NCI-H2196 treated with DMSO at 0.1 percent for 48 hours (cell line): ENCODE results near the gene TRIP6.

Source experiments
- DNase-seq: peaks from one replicate; lab custom pipeline; 2025; ENCODE audit not compliant: unreplicated experiment; lab: John Stamatoyannopoulos, UW

TRIP6 gene

DNA sequence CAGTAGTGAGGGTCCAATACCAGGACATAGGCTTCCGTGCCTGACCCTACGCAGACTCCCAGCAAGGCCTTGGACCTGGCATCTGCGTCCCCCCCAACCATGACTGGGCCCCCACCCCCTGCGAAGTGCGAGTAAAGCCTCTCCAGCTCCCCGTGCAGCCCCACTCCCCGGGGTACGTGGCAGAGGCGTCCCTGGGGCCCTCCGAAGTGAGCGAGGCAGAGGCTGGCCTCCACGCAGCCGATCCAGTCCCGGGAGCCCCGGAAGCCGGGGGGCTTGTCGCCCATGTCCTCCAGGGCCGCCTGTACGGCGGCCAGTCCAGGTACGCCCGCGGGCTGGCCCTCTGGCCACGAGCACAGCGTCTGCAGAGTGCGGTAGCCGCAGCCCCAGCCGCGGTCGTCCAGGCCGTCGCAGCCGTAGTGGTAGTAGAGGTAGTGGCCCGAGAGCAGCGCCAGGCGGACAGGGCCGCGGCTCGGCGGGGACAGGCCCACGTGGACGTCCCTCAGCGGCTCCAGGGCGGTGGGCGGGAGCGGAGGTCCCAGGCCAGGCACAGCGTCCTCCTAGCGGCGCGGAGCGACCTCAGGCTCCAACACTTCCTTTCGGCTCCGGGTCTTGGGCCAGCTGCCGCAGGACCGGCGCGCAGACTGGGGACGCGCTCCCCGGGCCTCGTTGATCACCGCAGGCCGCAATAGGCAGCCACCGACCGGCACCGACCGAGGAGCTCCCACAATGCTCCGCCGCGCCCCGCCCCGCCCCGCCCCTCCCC, 22.0 kb downstream of the TRIP6 start, which contains the start of gene UFSP1:
Gene UFSP1 (minus strand): TSS at position 728 of the 763 bp plus-strand sequence. CDS start 444 bp downstream, at position 284.
- no peak for DNase-seq

- DNase-seq, result no peak
Observed at GRCh38 chr7:100890653-100891567, 23.7 kb downstream of the TRIP6 start.

- no peak for DNase-seq
Observed at GRCh38 chr7:100891568-100892247, 24.5 kb downstream of the TRIP6 start.

- DNase-seq, result no peak
Observed at GRCh38 chr7:100892364-100893317, 25.5 kb downstream of the TRIP6 start.

GRCh38 chr7:100893318-100893895, 26.2 kb downstream of the TRIP6 start:
- DNase-seq, result no peak

DNA sequence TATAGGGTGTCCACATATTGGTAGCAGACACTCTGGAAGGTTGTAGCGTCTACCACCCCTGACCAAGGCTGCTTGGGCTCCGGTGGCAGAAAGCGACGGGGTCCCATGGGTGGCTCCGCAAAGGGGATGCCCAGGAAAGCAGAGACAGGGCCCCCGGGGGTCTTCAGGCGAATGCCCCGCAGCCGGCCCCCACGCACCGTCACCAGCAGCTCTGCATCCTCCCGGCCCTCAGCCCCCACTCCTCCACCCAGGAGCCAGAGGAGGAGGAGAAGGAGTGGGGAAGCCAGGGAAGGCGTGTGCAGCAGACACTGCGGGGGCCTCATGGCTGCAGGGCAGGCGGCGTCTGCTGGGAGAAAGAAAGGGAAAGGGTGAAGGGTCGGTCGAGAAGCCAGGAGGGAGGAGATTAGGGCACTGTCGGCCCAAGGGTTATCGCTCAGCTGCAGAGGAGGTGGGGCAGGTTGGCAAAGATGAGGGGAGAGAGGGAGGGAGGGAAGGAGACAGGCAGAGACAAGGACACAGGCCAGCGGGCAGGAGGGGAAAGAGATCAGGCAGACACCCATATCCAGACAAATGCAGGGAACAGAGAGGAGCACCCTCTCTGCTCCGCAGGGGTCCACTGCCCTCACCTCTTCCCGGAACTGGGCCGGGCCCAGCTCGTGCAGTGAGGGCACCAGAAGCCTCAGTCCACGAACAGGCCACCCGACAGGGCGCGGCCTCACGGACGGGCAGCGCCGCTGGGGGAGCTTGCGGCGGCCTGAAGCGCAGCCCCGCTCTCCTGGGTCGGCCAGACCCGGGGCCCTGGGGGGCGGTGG, 26.9 kb downstream of the TRIP6 start:
- DNase-seq, result no peak

- DNase-seq, result no peak
Observed at GRCh38 chr7:100894860-100895700, 27.9 kb downstream of the TRIP6 start.

GRCh38 chr7:100895701-100895955, 28.4 kb downstream of the TRIP6 start, which contains the start of gene ACHE:
ACHE (minus strand) TSS chr7:100895888; CDS start chr7:100894232, 1,656 bp downstream.
- no peak for DNase-seq

GRCh38 chr7:100895956-100896731, 29.0 kb downstream of the TRIP6 start:
- DNase-seq, result peak; percentile 61

DNA sequence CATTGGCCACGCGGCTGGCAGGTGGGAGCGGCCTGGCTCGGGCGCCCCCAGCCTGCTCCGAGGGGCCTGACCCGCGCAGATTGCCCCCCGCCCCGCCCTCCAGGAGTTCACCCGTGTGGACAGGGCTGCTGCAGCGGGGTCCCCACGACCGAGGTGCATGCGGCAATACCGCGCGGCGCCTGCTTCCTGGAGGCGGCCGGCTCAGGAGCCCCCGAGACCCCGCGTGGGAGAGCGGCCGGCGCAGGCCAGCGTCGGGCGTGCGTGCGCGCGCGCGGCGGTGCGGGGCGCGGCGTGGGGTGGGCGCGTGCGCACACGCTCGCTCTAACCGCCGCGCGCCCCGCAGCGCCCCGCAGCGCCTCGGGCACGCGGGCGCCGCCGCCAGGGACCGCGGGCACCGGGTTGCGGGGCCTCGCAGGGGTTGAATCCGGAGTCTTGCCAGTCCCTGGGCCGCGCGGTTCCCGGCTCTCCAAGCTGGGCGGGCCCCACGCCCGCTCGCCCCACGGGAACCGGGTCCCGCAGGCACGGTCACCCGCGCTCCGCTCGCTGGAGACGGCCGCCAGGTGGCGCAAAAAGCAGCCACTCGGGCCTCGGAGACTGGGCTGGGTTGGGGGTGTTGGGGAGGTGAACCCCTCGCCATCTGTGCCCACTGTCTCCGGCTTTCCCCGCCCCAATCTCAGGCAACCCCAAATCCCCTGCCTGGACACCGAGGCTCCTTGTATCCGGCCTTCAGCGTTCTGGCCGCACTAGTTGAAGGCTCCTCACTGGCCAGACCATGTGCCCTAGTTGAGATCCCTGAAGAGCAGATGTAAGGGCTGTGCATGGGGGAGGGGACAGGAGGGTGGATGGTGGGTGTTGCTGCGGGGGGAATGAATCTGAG, 29.8 kb downstream of the TRIP6 start:
- DNase-seq, result no peak

DNA sequence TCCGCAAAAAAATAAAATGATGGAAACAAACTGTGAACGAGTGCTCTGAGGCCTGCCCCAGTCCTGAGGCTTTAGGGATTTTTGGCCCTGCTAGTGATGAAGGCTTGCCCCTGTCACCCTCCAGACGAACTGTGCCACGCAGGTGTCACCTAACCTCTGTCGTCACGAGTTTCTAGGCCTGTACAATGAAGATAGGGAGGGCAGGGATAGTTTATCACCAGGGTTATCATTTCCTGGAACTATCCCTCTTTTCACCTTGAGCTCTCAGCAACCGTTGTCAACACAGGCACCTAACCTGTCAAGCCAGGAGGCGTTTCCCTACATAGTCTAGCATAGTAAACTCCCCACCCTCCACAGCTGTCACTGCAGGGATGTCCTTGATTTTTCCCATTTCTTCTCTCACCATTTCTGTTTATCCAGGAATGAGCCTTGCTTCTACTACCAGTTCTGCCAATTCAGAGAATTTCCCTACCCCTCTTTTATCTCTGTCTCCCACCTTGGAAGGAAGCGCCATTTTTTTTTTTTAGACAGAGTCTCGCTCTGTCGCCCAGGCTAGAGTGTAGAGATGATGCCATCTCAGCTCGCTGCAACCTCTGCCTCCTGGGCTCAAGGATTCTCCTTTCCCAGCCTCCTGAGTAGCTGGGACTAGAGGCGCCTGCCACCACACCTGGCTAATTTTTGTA, 30.7 kb downstream of the TRIP6 start:
- DNase-seq, result no peak

- no peak for DNase-seq
Observed at GRCh38 chr7:100899432-100899831, 32.2 kb downstream of the TRIP6 start.

GRCh38 chr7:100900978-100901377, 33.8 kb downstream of the TRIP6 start:
- no peak for DNase-seq

- no peak for DNase-seq
Observed at GRCh38 chr7:100901921-100902332, 34.7 kb downstream of the TRIP6 start.

GRCh38 chr7:100902638-100903037, 35.5 kb downstream of the TRIP6 start:
- DNase-seq, result no peak

DNA sequence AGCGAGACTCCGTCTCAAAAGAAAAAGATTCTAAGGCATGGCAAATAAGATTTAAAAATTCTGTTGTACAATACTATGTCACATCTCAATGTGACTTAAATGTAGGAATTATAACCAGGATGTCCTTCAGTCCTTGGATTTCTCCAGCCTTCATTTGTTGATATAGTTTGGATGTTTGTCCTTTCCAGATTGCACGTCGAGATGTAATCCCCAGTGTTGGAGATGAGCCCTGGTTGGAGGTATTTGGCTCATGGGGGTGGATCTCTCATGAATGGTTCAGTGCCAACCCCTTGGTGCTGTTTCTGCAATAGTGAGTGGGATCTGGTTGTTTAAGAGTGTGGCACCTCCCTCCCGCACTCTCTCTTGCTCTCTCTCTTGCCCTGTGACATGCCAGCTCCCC, 41.3 kb downstream of the TRIP6 start:
- DNase-seq, result no peak
